Stimulated activated CD4-positive, alpha-beta T cell treated with anti-CD3 and anti-CD28 coated beads, Interleukin-15, amount 100 ng/mL, for 48 hours (primary cell): ENCODE data around the gene GALNT10.

Source experiments
- DNase-seq, 2 donors: peaks; one replicate each; pipeline ENCODE4 v3.0.0-alpha.2; 2020; ENCODE audit warnings: low read depth in 2 of 2

Gene GALNT10

GRCh38 chr5:154267516-154267915 lies 77.0 kb downstream of the GALNT10 start:
- no peak for DNase-seq

DNA sequence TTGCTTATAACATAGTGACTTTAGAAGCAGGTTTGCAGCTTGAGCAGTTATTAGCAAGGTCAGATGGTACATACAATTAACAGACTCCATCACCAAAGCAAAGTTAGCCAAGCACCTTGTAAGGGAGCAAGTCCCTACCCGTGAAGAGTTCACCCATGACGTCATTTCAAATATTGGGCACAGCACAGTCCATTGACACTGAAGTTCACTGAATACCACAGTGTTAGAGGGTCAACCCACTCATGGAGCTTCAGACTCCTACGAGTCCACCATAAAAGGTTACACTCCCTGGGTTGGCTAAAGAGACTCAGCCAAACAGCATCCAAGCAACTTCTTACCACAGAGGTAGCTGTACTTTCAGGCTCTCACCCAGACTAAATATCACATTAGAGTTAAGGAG lies 77.5 kb downstream of the GALNT10 start:
- no peak for DNase-seq

DNA sequence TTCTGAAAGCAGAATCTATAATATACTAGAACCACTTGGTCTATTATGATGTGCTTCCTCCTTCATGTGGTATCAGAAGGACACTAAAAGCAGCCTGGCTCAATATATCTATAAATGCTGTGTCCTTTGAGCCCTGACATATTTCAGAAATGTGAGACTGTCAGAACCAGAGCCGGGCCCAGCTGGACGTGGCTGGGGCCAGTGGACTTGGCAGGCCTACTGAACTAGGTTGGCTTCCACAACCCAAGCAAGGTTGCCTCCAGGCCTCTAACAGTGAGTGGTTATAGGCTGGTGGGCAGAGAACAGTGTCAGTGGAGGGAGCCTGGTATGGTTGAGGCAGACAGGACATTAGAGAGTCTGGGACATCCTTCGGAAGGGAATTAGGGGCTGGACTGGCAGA lies 78.9 kb downstream of the GALNT10 start:
- DNase-seq = no peak

DNA sequence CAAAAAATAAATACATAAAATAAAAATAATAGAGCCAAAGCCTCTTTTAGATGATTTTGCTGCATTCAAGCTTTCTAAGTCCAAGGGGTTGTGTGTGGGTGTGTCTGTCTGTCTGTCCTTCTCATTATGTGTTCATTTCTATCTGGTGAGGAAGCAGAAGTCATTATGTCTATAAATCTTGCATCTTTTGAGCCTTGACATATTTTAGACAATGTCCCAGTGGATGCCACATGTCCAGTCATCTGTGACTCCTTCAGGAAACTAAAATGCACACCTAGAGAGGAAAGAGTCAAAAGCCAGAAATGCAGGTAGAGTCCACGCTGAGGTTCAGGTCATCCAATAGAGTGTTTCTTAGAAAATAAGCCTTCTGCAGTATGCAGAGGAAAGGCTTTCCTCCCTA lies 80.9 kb downstream of the GALNT10 start:
- DNase-seq = no peak

DNA sequence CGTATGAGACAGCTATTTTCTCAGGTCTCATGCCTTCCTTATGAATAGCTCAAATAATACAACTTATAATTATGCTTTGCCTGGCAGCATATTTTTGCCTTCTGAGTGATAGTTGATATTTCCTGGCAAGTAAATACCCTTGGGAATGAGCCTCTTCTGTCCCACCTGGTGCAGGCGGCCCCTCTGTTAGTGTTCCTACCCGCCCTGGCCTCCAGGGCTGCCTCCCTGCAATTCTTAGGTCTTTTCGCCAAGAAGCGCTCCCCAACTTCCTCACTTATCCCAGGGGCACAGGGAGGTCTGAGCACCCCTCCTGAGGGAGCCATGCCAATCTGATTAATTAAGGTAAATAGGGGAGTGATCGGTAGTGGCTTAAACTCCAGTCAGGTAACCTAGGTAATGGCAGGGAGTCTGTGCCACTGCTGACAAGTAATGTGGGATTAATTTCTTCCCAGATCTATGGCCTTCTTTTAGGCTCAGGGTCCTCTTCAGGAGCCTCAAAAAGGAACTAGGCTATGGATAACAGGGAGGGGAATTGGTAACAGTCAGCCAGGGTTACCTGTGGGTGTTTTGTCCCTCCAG lies 81.5 kb downstream of the GALNT10 start:
- DNase-seq = no peak

DNA sequence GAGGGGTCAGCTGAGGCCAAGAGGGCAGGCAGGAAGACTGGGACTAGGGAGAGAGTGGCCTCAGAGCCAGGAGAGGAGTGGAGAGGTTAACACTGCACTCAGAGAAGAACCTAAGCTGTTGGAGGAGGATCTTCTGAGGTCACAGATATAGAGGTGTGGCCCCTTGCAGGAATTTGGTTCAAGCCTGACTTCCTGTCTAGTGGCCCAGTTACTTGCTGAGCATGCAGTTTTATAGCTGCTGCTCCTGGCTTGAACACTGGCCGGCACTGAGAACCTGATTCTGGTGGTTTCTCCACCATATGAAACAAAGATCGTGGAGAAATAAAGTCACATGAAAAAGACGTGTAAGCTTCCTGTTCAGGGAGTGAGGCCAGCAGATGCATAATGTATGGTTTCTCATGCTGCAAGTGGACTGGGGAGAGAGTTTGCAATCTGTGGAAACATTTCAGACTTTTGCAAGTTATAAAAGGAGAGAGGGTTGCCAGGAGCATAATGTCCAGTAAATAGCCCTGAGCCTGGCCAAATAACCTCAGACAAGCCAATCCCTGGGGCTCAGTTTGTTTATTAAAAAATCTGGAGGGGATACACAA lies 82.6 kb downstream of the GALNT10 start:
- no peak for DNase-seq

GRCh38 chr5:154273963-154274827 lies 83.7 kb downstream of the GALNT10 start:
- no peak for DNase-seq

GRCh38 chr5:154274828-154275185 lies 84.3 kb downstream of the GALNT10 start:
- no peak for DNase-seq

DNA sequence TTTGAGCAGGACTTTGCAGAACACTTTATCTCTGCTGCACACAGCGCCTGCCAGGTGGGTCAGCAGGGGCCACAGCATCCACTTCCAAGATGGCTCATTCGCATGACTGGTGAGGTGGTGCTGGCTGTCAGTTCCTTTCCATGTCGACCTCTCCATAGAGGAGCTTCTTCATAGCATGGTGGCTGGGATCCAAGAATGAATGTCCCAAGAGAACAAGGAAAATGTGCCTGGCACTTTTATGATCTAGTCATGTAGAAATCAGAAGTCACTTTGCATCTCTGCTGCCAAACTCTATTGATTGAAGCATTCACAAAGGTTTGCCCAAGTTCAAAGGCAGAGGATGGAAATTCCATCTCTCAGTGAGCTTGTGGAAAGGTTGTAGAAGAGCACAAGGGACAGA lies 85.0 kb downstream of the GALNT10 start:
- DNase-seq = no peak

DNA sequence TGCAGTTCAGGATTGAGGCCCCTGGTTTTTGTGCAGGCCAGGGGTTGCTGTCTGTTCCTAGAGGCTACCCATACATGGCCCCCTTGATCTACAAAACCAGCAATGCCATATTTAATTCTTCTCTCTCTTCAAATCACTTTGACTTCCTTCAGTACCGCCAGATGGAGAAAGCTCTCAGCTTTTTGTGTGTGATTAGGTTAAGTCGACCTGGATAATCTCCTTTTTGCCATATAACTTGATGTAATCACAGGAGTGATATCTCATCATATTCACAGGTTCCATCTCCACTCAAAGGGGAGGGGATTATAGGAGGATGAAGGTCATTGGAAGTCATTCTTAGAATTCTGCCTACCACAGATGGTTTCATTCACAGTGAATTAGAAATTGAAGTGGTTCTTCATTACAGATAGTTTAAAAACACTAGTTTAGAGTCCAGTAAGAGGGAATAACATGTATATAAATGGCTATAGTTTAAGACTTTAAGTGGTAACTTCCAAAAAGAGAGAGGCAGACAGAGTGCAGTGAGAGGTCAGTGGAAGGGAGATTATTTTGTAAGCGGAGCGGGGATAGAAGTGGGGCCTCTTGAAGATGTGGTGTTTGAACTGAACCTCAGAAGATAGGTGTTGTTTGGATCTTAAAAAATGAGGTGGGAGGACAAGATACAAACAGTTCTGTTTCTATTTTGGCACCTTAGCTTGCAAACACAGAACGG lies 85.9 kb downstream of the GALNT10 start:
- no peak for DNase-seq

GRCh38 chr5:154276973-154277331 lies 86.4 kb downstream of the GALNT10 start:
- DNase-seq = no peak

DNA sequence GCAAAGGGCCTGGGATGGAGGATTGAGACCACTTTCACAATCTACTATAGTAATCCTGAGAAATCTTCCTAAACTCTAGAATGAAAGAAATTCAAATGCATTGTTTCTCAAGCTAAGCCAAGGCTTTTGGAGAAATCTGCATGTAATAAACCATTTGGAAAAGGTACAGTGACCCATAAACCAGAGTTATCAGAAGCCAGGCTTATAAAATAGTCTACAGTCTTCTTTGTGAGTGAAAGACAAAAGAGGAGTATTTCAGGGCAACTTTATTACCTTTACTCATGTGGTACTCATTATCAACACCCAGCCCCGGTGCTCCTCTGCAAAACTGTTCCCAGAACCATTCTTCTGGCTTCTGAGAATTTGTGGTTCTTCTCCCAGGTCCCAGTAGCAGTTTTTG lies 87.0 kb downstream of the GALNT10 start:
- DNase-seq = no peak

DNA sequence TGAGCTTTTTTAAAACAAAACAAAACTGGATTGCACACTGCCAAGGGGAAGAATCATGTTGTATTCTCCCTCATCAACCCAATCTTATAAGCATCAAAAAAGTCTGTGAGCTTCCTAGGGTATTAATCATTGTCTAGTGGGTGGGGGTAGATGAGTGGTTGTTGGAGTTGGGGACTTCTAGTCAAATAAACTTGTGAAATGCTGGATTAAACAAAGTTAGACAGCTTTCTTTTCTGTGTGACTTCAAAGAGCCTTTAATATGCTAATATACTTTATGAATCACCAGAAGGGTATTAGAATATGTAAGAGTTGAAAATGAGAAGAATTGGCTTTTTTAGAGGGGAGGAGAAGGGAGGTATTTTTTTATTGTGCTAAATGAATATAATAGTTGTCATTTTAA lies 87.7 kb downstream of the GALNT10 start:
- no peak for DNase-seq

DNA sequence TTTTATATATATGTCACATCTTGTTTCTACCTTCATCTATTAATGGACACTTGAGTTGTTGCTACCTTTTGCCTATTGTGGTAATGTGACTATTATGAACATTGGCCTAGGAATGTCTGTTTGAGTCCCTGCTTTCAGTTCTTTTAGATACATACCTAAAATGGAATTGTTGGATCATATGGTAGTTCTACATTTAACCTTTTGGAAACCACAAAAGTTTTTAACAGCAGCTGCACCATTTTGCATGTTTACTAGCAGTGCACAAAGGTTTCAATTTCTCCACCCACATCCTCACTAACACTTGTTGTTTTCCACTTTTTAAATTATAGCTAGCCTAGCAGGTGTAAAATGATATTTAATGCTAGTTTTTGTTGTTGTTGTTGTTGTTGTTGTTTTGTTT lies 88.4 kb downstream of the GALNT10 start:
- DNase-seq = no peak

DNA sequence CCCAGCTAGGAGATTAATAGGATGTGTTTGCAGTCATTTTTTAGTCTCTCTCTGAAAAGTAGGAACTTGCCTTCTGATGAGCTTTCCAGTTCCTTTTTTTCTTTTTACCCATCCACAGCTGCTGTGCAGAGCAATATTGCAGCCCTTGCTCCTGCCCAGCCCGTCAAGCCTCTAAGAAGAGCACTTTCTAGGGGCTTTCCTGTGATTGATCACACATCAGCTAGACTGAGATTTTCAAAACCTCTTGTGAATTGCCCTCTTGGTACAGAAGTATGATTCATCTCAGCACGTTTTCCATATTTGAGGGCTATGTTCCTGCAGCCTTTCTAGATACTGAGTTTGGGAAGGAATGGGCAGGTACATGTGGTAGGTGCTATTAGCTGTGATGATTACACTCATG lies 93.9 kb downstream of the GALNT10 start:
- no peak for DNase-seq

GRCh38 chr5:154285661-154286408 lies 95.3 kb downstream of the GALNT10 start:
- no peak for DNase-seq

- DNase-seq = no peak
Observed at GRCh38 chr5:154286557-154286956, 96.0 kb downstream of the GALNT10 start.

GRCh38 chr5:154287136-154287535 lies 96.6 kb downstream of the GALNT10 start:
- DNase-seq = no peak

DNA sequence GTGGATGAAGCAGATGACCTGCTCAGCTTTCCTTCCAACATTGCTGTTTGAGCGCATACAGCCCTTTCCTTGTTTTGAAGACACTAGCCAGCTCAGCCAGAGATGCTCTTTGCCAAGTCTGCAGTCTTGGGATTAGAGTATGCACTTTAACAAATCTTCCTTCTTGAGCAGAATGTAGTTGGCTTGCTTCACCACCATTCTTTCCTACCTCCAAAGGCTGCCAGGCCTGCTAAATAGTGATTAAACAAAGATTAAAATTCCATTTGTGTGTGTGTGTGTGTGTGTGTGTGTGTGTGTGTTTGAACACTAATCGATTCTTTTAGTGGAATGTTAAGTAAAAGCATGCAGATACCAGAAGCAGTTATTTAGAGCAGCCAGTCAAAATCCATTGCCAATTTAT lies 97.6 kb downstream of the GALNT10 start:
- DNase-seq = no peak

DNA sequence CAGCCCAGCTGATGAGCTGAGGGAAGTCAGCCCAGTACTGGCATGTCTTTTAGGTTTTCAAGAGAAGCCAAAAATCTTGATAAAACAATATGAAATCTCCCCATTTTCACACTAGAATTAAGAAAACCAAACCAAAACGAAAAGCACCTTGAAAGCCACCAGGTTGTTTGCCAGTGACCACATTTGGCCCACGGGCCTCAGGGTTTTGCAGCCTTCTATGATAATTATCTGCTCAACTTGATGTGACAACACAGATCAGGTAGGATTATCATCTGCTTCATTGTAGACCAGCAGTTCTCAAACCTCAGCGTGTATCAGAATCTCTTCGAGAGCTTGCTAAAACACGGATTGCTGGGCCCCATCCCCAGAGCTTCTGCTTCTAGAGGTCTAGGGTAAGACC lies 101.4 kb downstream of the GALNT10 start:
- no peak for DNase-seq

DNA sequence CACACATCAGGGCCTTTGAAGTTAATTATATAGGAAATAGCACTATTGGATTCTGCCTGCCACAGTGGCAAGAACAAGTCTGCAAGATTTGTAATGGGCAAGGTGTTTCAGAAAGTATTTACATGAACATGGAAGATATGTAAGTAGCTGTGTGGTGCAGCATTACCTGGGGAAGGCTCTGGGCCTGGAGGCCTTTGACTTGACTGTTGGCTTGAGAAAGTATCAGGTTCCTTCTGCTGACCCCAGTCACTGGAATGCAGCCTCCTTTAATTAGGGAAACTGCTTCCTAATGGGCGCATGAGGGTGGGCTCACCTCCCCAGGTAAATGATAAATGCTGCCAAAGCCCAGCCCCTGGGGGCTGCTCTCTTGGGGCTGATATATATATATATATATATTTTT lies 102.7 kb downstream of the GALNT10 start:
- no peak for DNase-seq

DNA sequence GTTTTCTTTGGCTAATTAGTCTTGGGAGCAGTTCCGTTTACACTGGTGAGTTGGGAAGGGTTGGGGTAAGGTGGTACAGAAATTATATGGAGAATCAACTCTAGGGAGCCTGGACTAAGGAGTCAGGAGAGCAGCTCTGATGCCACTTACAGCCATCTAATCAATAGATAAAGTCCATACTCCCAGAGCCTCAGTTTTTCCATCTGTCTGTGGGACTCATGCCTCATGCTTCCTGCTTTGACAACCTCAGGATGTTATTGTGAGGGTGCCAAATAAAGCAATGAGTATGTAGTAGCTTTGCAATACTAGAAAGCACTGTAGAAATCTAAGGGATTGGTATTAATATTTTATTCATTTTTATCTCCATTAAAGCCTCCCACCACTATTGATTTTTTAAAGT lies 105.0 kb downstream of the GALNT10 start:
- DNase-seq = no peak
